B cell (primary cell): Measurements from ENCODE around the gene ALDH1A1.

Source experiments
- CTCF ChIP-seq: fragments of 200-600 bp; IDR thresholded peaks from one replicate; pipeline ENCODE4 v1.8.0; 2022; ENCODE audit warnings: antibody characterized with exemption, mild to moderate bottlenecking
- EZH2 ChIP-seq: IDR thresholded peaks from 2 replicates; pipeline ENCODE4 v1.6.1; 2012; ENCODE audit warnings: borderline replicate concordance, low read depth, mild to moderate bottlenecking, moderate library complexity, low read length; ENCODE audit not compliant: insufficient read depth, poor library complexity, severe bottlenecking

DNA sequence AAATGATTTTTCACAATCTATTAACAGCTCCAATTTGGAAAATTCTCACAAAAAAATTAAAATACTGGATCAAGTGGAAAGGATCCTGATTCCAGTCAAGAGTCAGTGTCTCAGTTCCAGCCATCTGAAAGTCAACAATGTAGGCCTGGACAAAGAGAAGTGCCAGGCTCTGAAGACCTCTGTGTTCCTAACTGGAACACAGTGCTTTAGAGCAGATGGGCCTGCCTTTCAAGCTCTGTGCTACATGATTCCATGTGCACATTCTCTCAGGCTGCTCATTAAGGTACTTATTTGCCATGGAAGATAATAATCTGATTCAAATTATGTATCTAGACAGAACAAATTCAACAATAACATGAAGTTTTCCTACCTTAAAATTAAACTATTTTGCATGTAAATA, 30.2 kb upstream of the ALDH1A1 start:
- no peak for TF ChIP-seq CTCF
- no peak for TF ChIP-seq EZH2
